ENCODE results near the gene ARAP1. TPM values are rescaled to one million over a fixed set of nuclear protein-coding genes. Genes with fewer than 3 reads are reported as not detected.

ARAP1 gene
- total RNA-seq, 1 donor, result 95.2 TPM

DNA sequence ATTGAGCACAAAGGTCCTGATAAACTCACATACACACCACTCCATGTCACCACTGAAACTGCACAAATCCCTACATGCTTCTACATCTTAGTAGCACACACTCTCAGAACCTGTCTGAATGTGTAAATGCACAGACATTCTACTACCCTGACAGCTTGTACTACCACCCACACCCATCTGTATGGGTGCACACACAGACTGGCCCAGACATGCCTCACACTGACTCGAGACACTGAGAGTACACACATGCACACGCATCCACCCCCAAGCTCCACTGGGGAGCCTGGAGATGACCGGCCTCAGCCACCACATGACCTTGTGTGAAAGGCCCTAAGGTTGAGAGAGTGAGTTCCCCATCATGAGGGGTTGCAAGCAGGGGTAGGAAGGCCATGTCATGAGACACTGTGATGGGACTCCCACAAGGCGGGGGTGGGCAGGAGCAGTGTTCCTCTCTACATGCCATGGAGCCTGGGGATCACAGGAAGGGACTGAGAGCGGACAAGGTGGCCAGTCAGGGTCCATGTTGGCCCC lies 28.1 kb downstream of the ARAP1 start:
- H3K9me3 ChIP-seq (ENCODE audit: low read depth, low read length), result no peaks in the 10 kb centered on the region
- peaks cover 21% of the 10 kb centered on the region for H4K20me1 ChIP-seq (ENCODE audit: insufficient read depth, low read length)
- no peak overlapping the region for H3K4me2 ChIP-seq (ENCODE audit: insufficient read depth, low read length)
- no peak overlapping the region for H3K4me3 ChIP-seq (ENCODE audit: insufficient read depth, low read length)
- peaks cover under 1% of the 10 kb centered on the region for H3K36me3 ChIP-seq (ENCODE audit: insufficient read depth, low read length)
- H3K79me2 ChIP-seq (ENCODE audit: insufficient read depth, low read length), result peaks cover 82% of the 10 kb centered on the region
- TF ChIP-seq, protein P1, sequence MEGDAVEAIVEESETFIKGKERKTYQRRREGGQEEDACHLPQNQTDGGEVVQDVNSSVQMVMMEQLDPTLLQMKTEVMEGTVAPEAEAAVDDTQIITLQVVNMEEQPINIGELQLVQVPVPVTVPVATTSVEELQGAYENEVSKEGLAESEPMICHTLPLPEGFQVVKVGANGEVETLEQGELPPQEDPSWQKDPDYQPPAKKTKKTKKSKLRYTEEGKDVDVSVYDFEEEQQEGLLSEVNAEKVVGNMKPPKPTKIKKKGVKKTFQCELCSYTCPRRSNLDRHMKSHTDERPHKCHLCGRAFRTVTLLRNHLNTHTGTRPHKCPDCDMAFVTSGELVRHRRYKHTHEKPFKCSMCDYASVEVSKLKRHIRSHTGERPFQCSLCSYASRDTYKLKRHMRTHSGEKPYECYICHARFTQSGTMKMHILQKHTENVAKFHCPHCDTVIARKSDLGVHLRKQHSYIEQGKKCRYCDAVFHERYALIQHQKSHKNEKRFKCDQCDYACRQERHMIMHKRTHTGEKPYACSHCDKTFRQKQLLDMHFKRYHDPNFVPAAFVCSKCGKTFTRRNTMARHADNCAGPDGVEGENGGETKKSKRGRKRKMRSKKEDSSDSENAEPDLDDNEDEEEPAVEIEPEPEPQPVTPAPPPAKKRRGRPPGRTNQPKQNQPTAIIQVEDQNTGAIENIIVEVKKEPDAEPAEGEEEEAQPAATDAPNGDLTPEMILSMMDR (IDR thresholded peaks at IDR 0.05; ENCODE audit: extremely low read depth, low read depth, low read length), result no peak
- DNase-seq (ENCODE audit: insufficient read length, low spot score, missing footprints), result peak; percentile 36
- H3K27ac ChIP-seq (ENCODE audit: low read depth, low read length), result no peak overlapping the region
- H3K4me1 ChIP-seq (ENCODE audit: insufficient read depth, low read length), result peaks cover 41% of the 10 kb centered on the region
- no peaks in the 10 kb centered on the region for H3K27me3 ChIP-seq (ENCODE audit: insufficient read depth, low read length)
- no peak overlapping the region for H2AFZ ChIP-seq (ENCODE audit: low read length)

- Histone ChIP-seq H3K4me1 (ENCODE audit: insufficient read depth, low read length) (peaks cover 43% of the 10 kb centered on the region), H3K9me3 (ENCODE audit: low read depth, low read length) (no peaks in the 10 kb centered on the region), H4K20me1 (ENCODE audit: insufficient read depth, low read length) (peaks cover 27% of the 10 kb centered on the region), H3K27ac (ENCODE audit: low read depth, low read length) (no peak overlapping the region), H3K4me2 (ENCODE audit: insufficient read depth, low read length) (no peak overlapping the region), H3K4me3 (ENCODE audit: insufficient read depth, low read length) (no peak overlapping the region), H2AFZ (ENCODE audit: low read length) (no peak overlapping the region), H3K79me2 (ENCODE audit: insufficient read depth, low read length) (peaks cover 82% of the 10 kb centered on the region), H3K27me3 (ENCODE audit: insufficient read depth, low read length) (no peaks in the 10 kb centered on the region), H3K36me3 (ENCODE audit: insufficient read depth, low read length) (peaks cover 5% of the 10 kb centered on the region)
- DNase-seq (ENCODE audit: insufficient read length, low spot score, missing footprints), result peak; percentile 68
- TF ChIP-seq, protein P1 (IDR thresholded peaks at IDR 0.05; ENCODE audit: extremely low read depth, low read depth, low read length), result no peak
Observed at GRCh38 chr11:72723508-72723907, 28.7 kb downstream of the ARAP1 start.

GRCh38 chr11:72722050-72722748 lies 30.0 kb downstream of the ARAP1 start:
- peak overlapping the region; percentile 95 for H2AFZ ChIP-seq (ENCODE audit: low read length)
- H3K4me2 ChIP-seq (ENCODE audit: insufficient read depth, low read length), result peak overlapping the region; percentile 100

DNA sequence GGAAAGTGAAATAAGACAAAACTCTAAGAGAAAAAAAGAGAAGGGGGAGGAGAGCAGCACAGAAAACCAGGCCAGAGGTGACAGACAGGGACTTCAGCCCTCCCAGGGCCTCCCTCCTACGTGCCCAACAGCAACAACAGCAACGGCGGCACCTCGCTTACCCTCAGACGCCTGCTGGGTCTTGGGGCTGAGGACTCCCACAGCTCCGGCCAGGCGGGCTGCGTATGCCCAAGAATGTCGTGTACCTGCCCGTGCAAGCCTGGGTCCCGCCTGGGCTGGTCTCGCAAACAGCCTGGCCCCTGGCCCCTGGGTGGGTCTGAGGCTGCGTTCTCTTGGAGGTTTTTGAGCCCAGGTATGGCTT lies 30.5 kb downstream of the ARAP1 start:
- H3K4me2 ChIP-seq (ENCODE audit: insufficient read depth, low read length), result peak overlapping the region; percentile 100
- peak overlapping the region; percentile 95 for H2AFZ ChIP-seq (ENCODE audit: low read length)
- H4K20me1 ChIP-seq (ENCODE audit: insufficient read depth, low read length), result peaks cover 45% of the 10 kb centered on the region
- no peaks in the 10 kb centered on the region for H3K27me3 ChIP-seq (ENCODE audit: insufficient read depth, low read length)
- TF ChIP-seq, protein P1 (IDR thresholded peaks at IDR 0.05; ENCODE audit: extremely low read depth, low read depth, low read length), result no peak
- H3K9me3 ChIP-seq (ENCODE audit: low read depth, low read length), result no peaks in the 10 kb centered on the region
- H3K36me3 ChIP-seq (ENCODE audit: insufficient read depth, low read length), result peaks cover 9% of the 10 kb centered on the region
- peak overlapping the region; percentile 85 for H3K4me3 ChIP-seq (ENCODE audit: insufficient read depth, low read length)
- DNase-seq (ENCODE audit: insufficient read length, low spot score, missing footprints), result peak; percentile 83
- peaks cover 39% of the 10 kb centered on the region for H3K4me1 ChIP-seq (ENCODE audit: insufficient read depth, low read length)
- H3K79me2 ChIP-seq (ENCODE audit: insufficient read depth, low read length), result peaks cover 88% of the 10 kb centered on the region
- H3K27ac ChIP-seq (ENCODE audit: low read depth, low read length), result peak overlapping the region; percentile 78

More at GRCh38 chr11:72722050-72722748, 30.0 kb downstream of the ARAP1 start:
- Histone ChIP-seq H3K4me1 (ENCODE audit: insufficient read depth, low read length) (peaks cover 39% of the 10 kb centered on the region), H3K27ac (ENCODE audit: low read depth, low read length) (peak overlapping the region; percentile 78), H3K4me3 (ENCODE audit: insufficient read depth, low read length) (peak overlapping the region; percentile 85), H3K27me3 (ENCODE audit: insufficient read depth, low read length) (no peaks in the 10 kb centered on the region), H4K20me1 (ENCODE audit: insufficient read depth, low read length) (peaks cover 39% of the 10 kb centered on the region), H3K79me2 (ENCODE audit: insufficient read depth, low read length) (peaks cover 86% of the 10 kb centered on the region), H3K9me3 (ENCODE audit: low read depth, low read length) (no peaks in the 10 kb centered on the region), H3K36me3 (ENCODE audit: insufficient read depth, low read length) (peaks cover 8% of the 10 kb centered on the region)
- peak; percentile 99 for DNase-seq (ENCODE audit: insufficient read length, low spot score, missing footprints)
- TF ChIP-seq, protein P1 (IDR thresholded peaks at IDR 0.05; ENCODE audit: extremely low read depth, low read depth, low read length), result no peak

Measured in osteoblast (primary cell).